ENCODE measurements around the gene CRB1.

- TF ChIP-seq TARDBP (IDR thresholded peaks at IDR 0.05) = no peak
- TF ChIP-seq HDGF (IDR thresholded peaks at IDR 0.05; ENCODE audit: borderline replicate concordance) = no peak
- TF ChIP-seq ELF4 (IDR thresholded peaks at IDR 0.05) = no peak
- no peak for TF ChIP-seq SUZ12 (IDR thresholded peaks at IDR 0.05)
- TF ChIP-seq, protein P1, sequence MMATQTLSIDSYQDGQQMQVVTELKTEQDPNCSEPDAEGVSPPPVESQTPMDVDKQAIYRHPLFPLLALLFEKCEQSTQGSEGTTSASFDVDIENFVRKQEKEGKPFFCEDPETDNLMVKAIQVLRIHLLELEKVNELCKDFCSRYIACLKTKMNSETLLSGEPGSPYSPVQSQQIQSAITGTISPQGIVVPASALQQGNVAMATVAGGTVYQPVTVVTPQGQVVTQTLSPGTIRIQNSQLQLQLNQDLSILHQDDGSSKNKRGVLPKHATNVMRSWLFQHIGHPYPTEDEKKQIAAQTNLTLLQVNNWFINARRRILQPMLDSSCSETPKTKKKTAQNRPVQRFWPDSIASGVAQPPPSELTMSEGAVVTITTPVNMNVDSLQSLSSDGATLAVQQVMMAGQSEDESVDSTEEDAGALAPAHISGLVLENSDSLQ (IDR thresholded peaks at IDR 0.05) = no peak
- no peak for TF ChIP-seq L3MBTL2 (conservative IDR thresholded peaks at IDR 0.05)
- no peak for TF ChIP-seq FOXA1 (IDR thresholded peaks at IDR 0.05)
Observed at GRCh38 chr1:197481101-197481500, 213.0 kb downstream of the CRB1 start.
